ENCODE results near the gene SPACA4.

DNA sequence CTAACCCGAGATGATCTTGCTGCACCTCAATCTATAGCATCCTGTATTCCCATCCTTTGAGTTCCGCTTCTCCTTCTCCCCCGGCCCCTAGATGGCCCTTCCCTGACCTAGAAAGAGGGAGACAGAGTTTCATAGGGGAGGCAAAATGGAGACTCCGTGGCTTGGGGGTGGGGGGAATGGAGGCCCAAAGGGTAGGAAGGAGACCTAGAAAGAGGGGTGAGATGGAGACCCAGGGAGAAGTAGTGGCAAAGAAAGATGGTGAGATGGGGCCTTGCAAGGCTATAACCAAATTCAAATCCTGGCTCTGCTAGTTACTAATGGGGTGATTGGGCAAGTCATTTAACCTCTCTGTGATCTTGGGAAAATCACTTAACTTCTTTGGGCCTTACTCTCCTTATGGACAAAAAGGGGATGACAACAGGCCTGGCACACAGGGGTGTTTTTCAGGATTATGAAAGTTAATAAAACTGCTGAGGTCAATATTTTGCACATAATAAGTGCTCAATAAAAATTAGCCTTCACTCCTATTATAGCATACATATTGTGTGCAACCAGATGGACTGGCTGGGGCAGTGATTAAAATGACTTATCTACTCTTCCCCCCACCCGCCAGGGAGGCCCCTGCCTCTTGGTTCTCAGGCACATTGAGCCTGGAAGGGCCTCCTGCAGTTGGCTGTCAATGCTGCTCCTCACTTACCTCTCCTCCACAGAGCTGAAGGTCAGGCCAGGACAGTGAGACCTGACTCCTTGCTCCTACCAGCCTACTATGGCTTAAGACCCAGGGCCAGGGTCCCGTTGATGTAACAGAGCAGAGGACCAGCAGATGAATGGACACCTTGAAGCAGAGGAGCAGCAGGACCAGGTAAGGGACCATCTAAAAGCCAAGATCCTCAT, 13.4 kb downstream of the SPACA4 start:
- TF ChIP-seq CBX5 (IDR thresholded peaks at IDR 0.05; ENCODE audit: borderline replicate concordance, low read depth) (no peak), ZBTB7A (IDR thresholded peaks at IDR 0.05; ENCODE audit: borderline replicate concordance, control insufficient read depth, low read depth, low read length) (no peak), ZNF644 (tag; IDR thresholded peaks at IDR 0.05; ENCODE audit: low read depth) (no peak), SMARCC2 (IDR thresholded peaks at IDR 0.05; ENCODE audit: low read depth) (no peak), MYNN (IDR thresholded peaks at IDR 0.05) (no peak), MYNN (CRISPR knock-in tag; IDR thresholded peaks at IDR 0.05) (no peak), MTA3 (IDR thresholded peaks at IDR 0.05; ENCODE audit: borderline replicate concordance) (no peak), LEF1 (IDR thresholded peaks at IDR 0.05) (no peak), NONO (IDR thresholded peaks at IDR 0.05; ENCODE audit: low read depth in 2 of 2, low read length in 1 of 2) (peak in 1 of 2 experiments; percentile 56; a peak in 1 of 4 replicates)
- TF ChIP-seq, protein P1, sequence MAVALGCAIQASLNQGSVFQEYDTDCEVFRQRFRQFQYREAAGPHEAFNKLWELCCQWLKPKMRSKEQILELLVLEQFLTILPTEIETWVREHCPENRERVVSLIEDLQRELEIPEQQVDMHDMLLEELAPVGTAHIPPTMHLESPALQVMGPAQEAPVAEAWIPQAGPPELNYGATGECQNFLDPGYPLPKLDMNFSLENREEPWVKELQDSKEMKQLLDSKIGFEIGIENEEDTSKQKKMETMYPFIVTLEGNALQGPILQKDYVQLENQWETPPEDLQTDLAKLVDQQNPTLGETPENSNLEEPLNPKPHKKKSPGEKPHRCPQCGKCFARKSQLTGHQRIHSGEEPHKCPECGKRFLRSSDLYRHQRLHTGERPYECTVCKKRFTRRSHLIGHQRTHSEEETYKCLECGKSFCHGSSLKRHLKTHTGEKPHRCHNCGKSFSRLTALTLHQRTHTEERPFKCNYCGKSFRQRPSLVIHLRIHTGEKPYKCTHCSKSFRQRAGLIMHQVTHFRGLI (CRISPR knock-in tag; IDR thresholded peaks at IDR 0.05), result no peak
- TF ChIP-seq, protein P2, sequence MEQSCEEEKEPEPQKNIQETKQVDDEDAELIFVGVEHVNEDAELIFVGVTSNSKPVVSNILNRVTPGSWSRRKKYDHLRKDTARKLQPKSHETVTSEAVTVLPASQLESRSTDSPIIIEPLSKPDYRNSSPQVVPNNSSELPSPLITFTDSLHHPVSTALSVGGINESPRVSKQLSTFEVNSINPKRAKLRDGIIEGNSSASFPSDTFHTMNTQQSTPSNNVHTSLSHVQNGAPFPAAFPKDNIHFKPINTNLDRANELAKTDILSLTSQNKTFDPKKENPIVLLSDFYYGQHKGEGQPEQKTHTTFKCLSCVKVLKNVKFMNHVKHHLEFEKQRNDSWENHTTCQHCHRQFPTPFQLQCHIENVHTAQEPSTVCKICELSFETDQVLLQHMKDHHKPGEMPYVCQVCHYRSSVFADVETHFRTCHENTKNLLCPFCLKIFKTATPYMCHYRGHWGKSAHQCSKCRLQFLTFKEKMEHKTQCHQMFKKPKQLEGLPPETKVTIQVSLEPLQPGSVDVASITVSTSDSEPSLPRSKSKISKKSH (CRISPR knock-in tag; IDR thresholded peaks at IDR 0.05), result no peak
